Endodermal cell (in vitro differentiated cells): Measurements from ENCODE around the gene IFITM1. TPM values are rescaled to one million over a fixed set of nuclear protein-coding genes. Genes with fewer than 3 reads are reported as not detected.

Source experiments
- DNase-seq: peaks from one replicate; pipeline ENCODE4 v3.0.0-alpha.2; 2017
- H3K27ac ChIP-seq: 2 replicates; pipeline ENCODE4 v1.5.1; 2013; ENCODE audit warnings: mild to moderate bottlenecking, low read depth, low read length, moderate library complexity
- H3K27me3 ChIP-seq: 2 replicates; pipeline ENCODE4 v1.6.1; 2013; ENCODE audit warnings: mild to moderate bottlenecking, low read length, moderate library complexity; ENCODE audit not compliant: insufficient read depth, control insufficient read depth, poor library complexity, severe bottlenecking
- H3K36me3 ChIP-seq: 2 replicates; pipeline ENCODE4 v1.7.0; 2013; ENCODE audit warnings: mild to moderate bottlenecking, low read length, moderate library complexity; ENCODE audit not compliant: control insufficient read depth, insufficient read depth
- H3K4me1 ChIP-seq: one replicate; pipeline ENCODE4 v1.7.0; 2013; ENCODE audit warnings: low read length; ENCODE audit not compliant: control insufficient read depth, insufficient read depth
- H3K4me3 ChIP-seq: 2 replicates; pipeline ENCODE4 v1.5.1; 2013; ENCODE audit warnings: mild to moderate bottlenecking, low read length, moderate library complexity
- H3K9ac ChIP-seq: 2 replicates; pipeline ENCODE4 v1.6.1; 2013; ENCODE audit warnings: mild to moderate bottlenecking, low read length, moderate library complexity; ENCODE audit not compliant: poor library complexity, severe bottlenecking; ENCODE audit errors: extremely low read depth
- H3K9me3 ChIP-seq: 2 replicates; pipeline ENCODE4 v1.6.1; 2013; ENCODE audit warnings: mild to moderate bottlenecking, low read length, moderate library complexity; ENCODE audit not compliant: control insufficient read depth
- H3K27ac Mint-ChIP-seq: 2 replicates; pipeline ENCODE4 v1.8.0; 2020; ENCODE audit warnings: mixed read lengths
- H3K27me3 Mint-ChIP-seq: 2 replicates; pipeline ENCODE4 v1.8.0; 2021; ENCODE audit warnings: mild to moderate bottlenecking, mixed read lengths; ENCODE audit not compliant: insufficient read depth
- H3K36me3 Mint-ChIP-seq: 2 replicates; pipeline ENCODE4 v1.8.0; 2020; ENCODE audit warnings: low read depth, mixed read lengths
- H3K4me1 Mint-ChIP-seq: 2 replicates; pipeline ENCODE4 v1.8.0; 2020; ENCODE audit warnings: mixed read lengths
- H3K4me3 Mint-ChIP-seq: 2 replicates; pipeline ENCODE4 v1.8.0; 2020; ENCODE audit warnings: mild to moderate bottlenecking, moderate library complexity, mixed read lengths
- H3K9me3 Mint-ChIP-seq: 2 replicates; pipeline ENCODE4 v1.8.0; 2020; ENCODE audit warnings: mild to moderate bottlenecking, mixed read lengths
- WGBS, 2 experiments: methylation state at CpG; one replicate each; pipeline versions ENCODE4 v1.1.5 to v1.1.7; 2013; ENCODE audit warnings: missing lambda C conversion rate in 2 of 2, mixed read lengths in 1 of 2; ENCODE audit not compliant: insufficient coverage in 1 of 2, insufficient read length in 1 of 2; 5-methylcytosine and 5-hydroxymethylcytosine counted together
- total RNA-seq, 2 donors: library from RNA; stranded (reverse); fragmentation: NEBNext Ultra II Directional in 1 of 2; extraction: Animal tissue kit (Norgen Biotek cat#: 25700) in 1 of 2; gene quantifications; 2 replicates in 1 of 2; 3 replicates in 1 of 2; pipeline ENCODE4 v1.2.1, GENCODE V29; 2021
- TF ChIP-seq, protein P1 (sequence below): fragments of 200-600 bp; sonication (generic); conservative IDR thresholded peaks from 2 replicates; pipeline ENCODE4 v1.5.0; 2021; ENCODE audit warnings: antibody characterized with exemption, mild to moderate bottlenecking

IFITM1 gene
- total RNA-seq, 2 donors from 2014 or later: 211 to 558 TPM

DNA sequence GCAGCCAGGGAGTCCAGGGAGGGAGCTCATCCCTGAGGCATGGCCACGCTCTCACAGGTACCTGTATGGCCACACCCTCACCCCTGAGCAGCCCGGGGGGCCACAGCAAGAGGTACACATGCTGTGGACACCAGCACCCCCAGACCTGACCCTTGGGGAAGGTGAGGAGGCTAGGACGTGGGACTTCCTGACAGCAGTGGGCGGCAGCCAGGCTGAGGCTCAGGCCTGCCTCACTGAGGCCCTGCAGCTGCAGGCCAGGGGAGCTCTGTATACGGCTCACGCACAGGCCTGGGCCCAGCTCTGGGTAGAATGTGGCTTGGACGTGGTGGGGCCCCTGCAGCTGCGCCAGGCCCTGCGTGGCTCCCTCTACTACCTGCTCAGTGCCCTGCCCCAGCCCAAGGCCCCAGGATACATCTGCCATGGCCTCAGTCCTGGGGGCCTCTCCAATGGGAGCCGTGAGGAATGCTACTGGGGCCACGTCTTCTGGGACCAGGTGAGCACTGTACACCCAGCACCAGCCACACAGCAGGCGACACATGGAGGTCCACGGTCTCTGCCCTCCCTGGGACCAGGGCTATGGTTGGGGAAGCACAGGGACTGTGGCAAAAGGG is 23.1 kb upstream of the IFITM1 start:
- TF ChIP-seq, protein P1, sequence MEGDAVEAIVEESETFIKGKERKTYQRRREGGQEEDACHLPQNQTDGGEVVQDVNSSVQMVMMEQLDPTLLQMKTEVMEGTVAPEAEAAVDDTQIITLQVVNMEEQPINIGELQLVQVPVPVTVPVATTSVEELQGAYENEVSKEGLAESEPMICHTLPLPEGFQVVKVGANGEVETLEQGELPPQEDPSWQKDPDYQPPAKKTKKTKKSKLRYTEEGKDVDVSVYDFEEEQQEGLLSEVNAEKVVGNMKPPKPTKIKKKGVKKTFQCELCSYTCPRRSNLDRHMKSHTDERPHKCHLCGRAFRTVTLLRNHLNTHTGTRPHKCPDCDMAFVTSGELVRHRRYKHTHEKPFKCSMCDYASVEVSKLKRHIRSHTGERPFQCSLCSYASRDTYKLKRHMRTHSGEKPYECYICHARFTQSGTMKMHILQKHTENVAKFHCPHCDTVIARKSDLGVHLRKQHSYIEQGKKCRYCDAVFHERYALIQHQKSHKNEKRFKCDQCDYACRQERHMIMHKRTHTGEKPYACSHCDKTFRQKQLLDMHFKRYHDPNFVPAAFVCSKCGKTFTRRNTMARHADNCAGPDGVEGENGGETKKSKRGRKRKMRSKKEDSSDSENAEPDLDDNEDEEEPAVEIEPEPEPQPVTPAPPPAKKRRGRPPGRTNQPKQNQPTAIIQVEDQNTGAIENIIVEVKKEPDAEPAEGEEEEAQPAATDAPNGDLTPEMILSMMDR: no peak
- Histone ChIP-seq H3K27me3 (peaks cover 17% of the 10 kb centered on the region), H3K36me3 (peaks cover 6% of the 10 kb centered on the region), H3K4me3 (no peak overlapping the region), H3K9ac (no peak overlapping the region), H3K4me1 (no peaks in the 10 kb centered on the region), H3K27ac (no peak overlapping the region), H3K9me3 (no peaks in the 10 kb centered on the region)
- Mint-ChIP-seq H3K9me3 (no peaks in the 10 kb centered on the region), H3K4me1 (peaks cover 15% of the 10 kb centered on the region), H3K4me3 (peak overlapping the region; percentile 63), H3K27ac (peak overlapping the region; percentile 39), H3K36me3 (peaks cover 15% of the 10 kb centered on the region), H3K27me3 (peaks cover 21% of the 10 kb centered on the region)
- peak; percentile 53 for DNase-seq
- whole genome bisulfite sequencing, 2 experiments: 90 to 97% methylated on average over 7 to 13 of the region's 13 CpGs

- Mint-ChIP-seq H3K4me3 (peak overlapping the region; percentile 63), H3K27me3 (peaks cover 16% of the 10 kb centered on the region), H3K36me3 (peaks cover 15% of the 10 kb centered on the region), H3K9me3 (no peaks in the 10 kb centered on the region), H3K27ac (peak overlapping the region; percentile 39), H3K4me1 (peaks cover 15% of the 10 kb centered on the region)
- WGBS, 2 experiments: 76 to 85% methylated on average over 34 to 44 of the region's 44 CpGs
- Histone ChIP-seq H3K27ac (no peak overlapping the region), H3K9ac (no peak overlapping the region), H3K36me3 (peaks cover 6% of the 10 kb centered on the region), H3K27me3 (peaks cover 17% of the 10 kb centered on the region), H3K4me1 (no peaks in the 10 kb centered on the region), H3K4me3 (no peak overlapping the region), H3K9me3 (no peaks in the 10 kb centered on the region)
- DNase-seq: no peak
- TF ChIP-seq, protein P1: no peak
These were observed 22.3 kb upstream of the IFITM1 start for GRCh38 chr11:291281-292210.

- peak; percentile 34 for DNase-seq
- no peak overlapping the region for H3K4me3 ChIP-seq
- 93 to 94% methylated on average over 18 to 29 of the region's 29 CpGs for WGBS, 2 experiments
- Mint-ChIP-seq H3K27ac (no peak overlapping the region), H3K9me3 (no peaks in the 10 kb centered on the region), H3K27me3 (peaks cover 8% of the 10 kb centered on the region), H3K36me3 (peaks cover 15% of the 10 kb centered on the region), H3K4me3 (no peak overlapping the region), H3K4me1 (peaks cover 12% of the 10 kb centered on the region)
- peaks cover 11% of the 10 kb centered on the region for H3K27me3 ChIP-seq
- H3K9me3 ChIP-seq: no peaks in the 10 kb centered on the region
- H3K9ac ChIP-seq: no peak overlapping the region
- H3K36me3 ChIP-seq: peaks cover 6% of the 10 kb centered on the region
- TF ChIP-seq, protein P1: no peak
- no peak overlapping the region for H3K27ac ChIP-seq
- H3K4me1 ChIP-seq: no peaks in the 10 kb centered on the region
These were observed 21.4 kb upstream of the IFITM1 start for GRCh38 chr11:292211-293121.
